ENCODE measurements around the gene MCAM.

The MCAM gene

DNA sequence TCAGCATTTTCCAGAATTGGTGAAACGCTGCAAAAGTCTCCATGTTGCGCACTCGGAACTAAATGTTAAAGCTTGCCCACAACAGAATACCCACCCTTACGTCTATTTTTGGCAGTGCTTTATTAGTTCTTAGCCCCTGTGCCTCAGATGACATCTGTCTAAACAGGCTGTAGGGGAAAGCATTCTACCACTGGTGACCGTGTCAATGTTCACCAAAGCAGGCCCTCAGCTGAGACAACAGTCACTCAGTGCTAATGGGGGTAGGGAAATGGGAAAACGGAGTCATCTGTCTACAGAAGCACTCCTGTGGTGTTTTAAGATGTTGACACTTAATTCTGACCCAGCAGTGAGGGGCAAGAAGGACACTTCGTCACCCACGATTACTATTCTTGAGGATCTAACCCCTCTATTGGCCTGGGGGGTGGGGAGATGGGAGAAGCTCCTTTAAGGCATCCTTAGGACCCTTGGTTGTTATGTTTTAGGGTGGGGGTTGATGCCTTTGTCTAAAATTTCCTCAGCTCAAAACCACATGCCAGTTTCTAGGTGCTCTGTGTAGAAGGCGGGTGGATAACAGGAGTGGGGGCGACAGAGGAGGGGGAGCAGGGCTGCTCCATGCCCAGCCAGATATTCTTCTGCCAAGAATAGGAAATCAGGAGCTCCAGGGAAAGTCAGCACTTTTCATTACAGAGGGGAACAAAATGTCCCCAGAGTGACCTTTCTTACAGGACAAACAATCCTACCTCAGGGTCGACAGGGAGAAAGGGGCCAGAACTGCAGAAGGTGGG lies 45.2 kb upstream of the MCAM start:
- H3K27ac ChIP-seq = peak overlapping the region; percentile 80
- TF ChIP-seq, protein P1, sequence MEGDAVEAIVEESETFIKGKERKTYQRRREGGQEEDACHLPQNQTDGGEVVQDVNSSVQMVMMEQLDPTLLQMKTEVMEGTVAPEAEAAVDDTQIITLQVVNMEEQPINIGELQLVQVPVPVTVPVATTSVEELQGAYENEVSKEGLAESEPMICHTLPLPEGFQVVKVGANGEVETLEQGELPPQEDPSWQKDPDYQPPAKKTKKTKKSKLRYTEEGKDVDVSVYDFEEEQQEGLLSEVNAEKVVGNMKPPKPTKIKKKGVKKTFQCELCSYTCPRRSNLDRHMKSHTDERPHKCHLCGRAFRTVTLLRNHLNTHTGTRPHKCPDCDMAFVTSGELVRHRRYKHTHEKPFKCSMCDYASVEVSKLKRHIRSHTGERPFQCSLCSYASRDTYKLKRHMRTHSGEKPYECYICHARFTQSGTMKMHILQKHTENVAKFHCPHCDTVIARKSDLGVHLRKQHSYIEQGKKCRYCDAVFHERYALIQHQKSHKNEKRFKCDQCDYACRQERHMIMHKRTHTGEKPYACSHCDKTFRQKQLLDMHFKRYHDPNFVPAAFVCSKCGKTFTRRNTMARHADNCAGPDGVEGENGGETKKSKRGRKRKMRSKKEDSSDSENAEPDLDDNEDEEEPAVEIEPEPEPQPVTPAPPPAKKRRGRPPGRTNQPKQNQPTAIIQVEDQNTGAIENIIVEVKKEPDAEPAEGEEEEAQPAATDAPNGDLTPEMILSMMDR (IDR thresholded peaks at IDR 0.05; ENCODE audit: low read depth, low read length) = no peak

DNA sequence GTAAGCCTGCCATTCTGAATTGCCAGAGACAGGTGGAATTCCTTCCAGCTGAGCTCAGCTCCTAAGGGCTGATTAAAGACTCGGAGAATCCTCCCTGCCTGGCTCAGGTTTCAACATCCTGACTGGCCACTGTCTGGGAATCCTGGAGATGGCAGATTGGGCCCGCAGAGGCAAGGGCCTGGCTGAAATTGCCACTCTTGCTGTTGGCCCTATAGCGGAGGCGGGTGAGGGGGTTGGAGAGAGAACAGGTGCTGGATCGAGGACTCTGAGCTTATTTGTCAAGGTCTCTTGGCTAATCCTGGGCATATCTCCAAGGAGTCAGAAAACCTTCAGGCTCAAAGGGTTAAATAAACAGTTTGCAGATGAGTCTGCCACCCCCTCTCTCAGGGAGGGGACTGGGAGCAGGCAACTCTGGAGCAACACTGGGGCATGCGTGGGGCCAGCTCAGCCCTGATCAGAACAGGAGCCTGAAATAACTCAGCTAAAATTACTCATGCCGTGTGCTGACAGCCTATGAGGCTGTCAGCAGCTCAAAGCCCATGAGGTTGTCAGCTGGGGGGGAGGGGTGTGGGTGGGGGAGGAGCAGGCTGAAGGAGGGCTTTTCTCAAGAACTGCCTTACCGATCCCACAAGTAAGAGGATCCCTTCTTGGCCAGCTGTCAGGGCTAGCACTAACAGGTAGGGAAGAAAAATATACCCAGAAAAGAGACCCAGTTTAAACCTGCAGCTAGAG lies 44.3 kb upstream of the MCAM start:
- Histone ChIP-seq H3K4me3 (ENCODE audit: low read depth, low read length) (peak overlapping the region; percentile 54), H3K9me3 (ENCODE audit: severe bottlenecking) (no peaks in the 10 kb centered on the region), H3K27me3 (ENCODE audit: insufficient read depth, low read depth, severe bottlenecking) (no peaks in the 10 kb centered on the region), H3K27ac (peak overlapping the region; percentile 80), H3K36me3 (peaks cover 34% of the 10 kb centered on the region)
- TF ChIP-seq, protein P1 (IDR thresholded peaks at IDR 0.05; ENCODE audit: low read depth, low read length) = no peak
- DNase-seq = peak; percentile 95

More for the DNA sequence above, 45.2 kb upstream of the MCAM start:
- peaks cover 29% of the 10 kb centered on the region for H3K36me3 ChIP-seq
- no peaks in the 10 kb centered on the region for H3K27me3 ChIP-seq (ENCODE audit: insufficient read depth, low read depth, severe bottlenecking)
- H3K9me3 ChIP-seq (ENCODE audit: severe bottlenecking) = no peaks in the 10 kb centered on the region
- no peak for DNase-seq
- H3K4me3 ChIP-seq (ENCODE audit: low read depth, low read length) = peak overlapping the region; percentile 54

DNA sequence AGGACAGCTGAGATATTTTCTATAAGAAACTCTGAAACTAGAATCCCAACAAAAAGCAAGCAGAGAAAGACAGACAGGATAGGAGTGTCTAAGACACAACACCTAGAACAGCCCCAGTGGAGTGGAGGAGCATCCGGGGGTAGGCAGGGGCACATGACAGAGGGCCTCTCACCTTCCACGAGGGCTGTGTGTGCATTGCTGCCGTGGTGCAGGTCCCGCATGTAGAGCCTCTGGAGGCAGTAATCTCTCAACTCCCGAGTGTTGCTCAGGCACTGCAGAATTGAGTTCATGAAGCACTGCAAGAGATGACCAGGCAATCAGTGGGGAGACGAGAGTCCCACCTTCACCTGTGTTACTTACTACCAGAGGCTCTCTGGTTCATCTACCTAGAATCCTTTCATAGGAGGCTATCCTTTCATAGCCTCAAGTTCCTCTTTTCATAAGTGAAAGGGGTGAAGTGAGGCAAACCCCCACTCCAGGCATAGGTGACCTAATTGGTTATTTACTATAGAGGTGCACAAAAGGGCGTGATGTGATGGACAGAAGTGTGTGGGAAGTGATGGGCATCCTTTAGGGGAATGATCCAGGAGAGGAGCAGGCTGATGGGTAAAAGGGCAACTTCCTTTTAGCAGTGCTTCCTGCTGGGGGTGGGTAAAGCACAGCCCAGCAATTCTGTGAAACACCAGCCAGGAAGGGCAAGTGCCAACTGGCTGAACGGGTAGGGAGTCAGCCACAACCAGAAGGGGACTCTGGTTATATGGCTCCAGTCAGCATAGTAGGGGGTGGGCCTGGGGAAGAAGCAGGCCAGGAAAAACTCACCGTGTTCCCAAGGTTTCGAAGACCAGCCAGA lies 42.7 kb upstream of the MCAM start:
- Histone ChIP-seq H3K9me3 (ENCODE audit: severe bottlenecking) (no peaks in the 10 kb centered on the region), H3K27ac (no peak overlapping the region; the same call in 1 of the 2 replicates), H3K36me3 (peaks cover 46% of the 10 kb centered on the region), H3K4me3 (ENCODE audit: low read depth, low read length) (no peak overlapping the region), H3K27me3 (ENCODE audit: insufficient read depth, low read depth, severe bottlenecking) (no peaks in the 10 kb centered on the region)
- DNase-seq = no peak
- TF ChIP-seq, protein P1 (IDR thresholded peaks at IDR 0.05; ENCODE audit: low read depth, low read length) = no peak

DNA sequence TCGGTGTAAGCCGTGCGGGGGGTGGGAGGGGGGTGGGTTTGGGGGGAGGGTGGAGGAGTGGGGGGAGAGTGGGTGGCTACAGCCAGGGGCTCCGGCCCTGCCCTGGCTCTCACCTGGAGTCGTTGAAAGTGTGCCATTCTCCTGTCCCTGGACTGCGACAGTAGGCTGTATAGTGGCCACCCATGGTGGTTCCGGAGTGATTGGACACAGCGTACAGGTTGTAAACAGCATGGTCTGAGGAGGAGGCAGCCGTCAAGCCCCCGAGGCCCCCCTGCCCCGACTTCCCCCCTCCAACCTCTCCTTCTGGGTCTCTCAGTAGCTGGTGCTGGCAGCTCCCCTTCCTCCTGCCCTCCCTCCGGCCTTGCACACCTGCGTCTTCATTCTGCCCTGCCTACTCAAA lies 40.1 kb upstream of the MCAM start:
- no peak for DNase-seq
- TF ChIP-seq, protein P1 (IDR thresholded peaks at IDR 0.05; ENCODE audit: low read depth, low read length) = no peak
- H3K36me3 ChIP-seq = peaks cover 47% of the 10 kb centered on the region
- H3K27ac ChIP-seq = no peak overlapping the region
- no peaks in the 10 kb centered on the region for H3K27me3 ChIP-seq (ENCODE audit: insufficient read depth, low read depth, severe bottlenecking)
- no peak overlapping the region for H3K4me3 ChIP-seq (ENCODE audit: low read depth, low read length)
- H3K9me3 ChIP-seq (ENCODE audit: severe bottlenecking) = no peaks in the 10 kb centered on the region

DNA sequence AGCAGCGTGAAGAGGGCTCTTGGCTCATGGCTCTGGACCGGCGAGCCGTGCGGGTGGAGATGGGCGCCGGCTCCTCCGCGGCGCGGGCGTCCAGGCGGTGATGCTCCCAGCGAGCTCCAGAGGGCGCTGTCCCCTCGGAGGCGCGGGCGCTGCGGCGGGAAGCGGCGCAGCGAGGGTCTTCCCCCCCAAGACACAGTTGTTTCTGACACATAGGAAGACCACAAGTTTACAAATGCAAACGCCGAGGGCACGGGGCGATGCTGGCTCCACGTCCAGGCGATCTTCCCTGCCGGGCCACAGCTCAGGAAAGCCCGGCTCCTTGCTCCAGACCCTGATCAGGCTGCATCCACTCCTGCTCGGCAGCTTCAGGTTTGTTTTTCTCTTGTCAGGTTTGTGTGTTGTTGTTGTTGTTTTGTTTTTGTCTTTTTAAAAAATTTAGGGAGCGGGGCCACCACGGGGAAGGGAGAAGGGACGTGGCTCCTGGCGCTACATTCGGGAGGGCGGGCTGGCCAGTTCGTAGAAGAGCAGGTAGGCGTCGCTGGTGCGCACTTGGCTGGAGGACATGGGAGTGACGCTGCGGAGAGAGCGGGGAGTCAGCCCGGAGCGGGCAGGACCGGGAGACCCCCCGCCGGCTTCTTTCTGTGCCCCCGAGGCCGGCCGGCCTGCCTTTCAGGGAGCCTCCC lies 39.6 kb upstream of the MCAM start:
- Histone ChIP-seq H3K4me3 (ENCODE audit: low read depth, low read length) (peak overlapping the region; percentile 21), H3K36me3 (peaks cover 47% of the 10 kb centered on the region), H3K27me3 (ENCODE audit: insufficient read depth, low read depth, severe bottlenecking) (no peaks in the 10 kb centered on the region), H3K27ac (peak overlapping the region; percentile 52), H3K9me3 (ENCODE audit: severe bottlenecking) (no peaks in the 10 kb centered on the region)
- TF ChIP-seq, protein P1 (IDR thresholded peaks at IDR 0.05; ENCODE audit: low read depth, low read length) = peak; percentile 91
- peak; percentile 85 for DNase-seq

All from WERI-Rb-1 (cell line).